ENCODE data around the gene CEACAM7.
"Not testable (repeated sequence)": the region's sequence is repeated elsewhere in the genome, so short reads cannot be mapped to it uniquely, and the experiment has no call there.

The CEACAM7 gene

DNA sequence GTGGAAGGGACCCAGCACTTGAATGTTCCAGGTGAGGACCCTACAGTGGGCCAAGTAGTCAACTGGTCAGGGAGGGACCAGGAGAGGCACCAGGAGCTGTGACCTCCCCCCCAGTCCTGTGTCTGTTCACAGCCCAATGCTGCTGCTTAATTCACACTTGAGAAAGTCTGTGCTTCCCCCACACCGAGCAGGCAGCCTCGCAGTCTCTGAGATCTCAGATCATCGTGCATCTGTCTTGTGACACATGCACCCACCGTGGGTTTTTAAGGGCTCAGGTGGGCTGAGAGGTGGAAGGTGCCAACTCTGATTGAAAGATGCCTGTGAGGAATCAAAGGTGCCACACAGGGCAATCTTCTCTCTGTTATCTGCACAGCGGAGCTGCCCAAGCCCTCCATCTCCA, 26.5 kb upstream of the CEACAM7 start:
- no peak overlapping the region for H2AFZ ChIP-seq (ENCODE audit: low read depth, low read length)
- no peaks in the 10 kb centered on the region for H3K79me2 ChIP-seq (ENCODE audit: insufficient read depth, low read length)
- peaks cover 15% of the 10 kb centered on the region for H3K27me3 ChIP-seq (ENCODE audit: insufficient read depth, low read length, poor library complexity)
- TF ChIP-seq CTCF (IDR thresholded peaks at IDR 0.05; ENCODE audit: borderline replicate concordance, extremely low read depth, low read length, poor library complexity, severe bottlenecking) (no peak), EZH2 (IDR thresholded peaks at IDR 0.05; ENCODE audit: borderline replicate concordance, low read depth, low read length, severe bottlenecking) (no peak)
- H3K4me1 ChIP-seq (ENCODE audit: insufficient read depth, low read length): no peaks in the 10 kb centered on the region
- H3K4me2 ChIP-seq (ENCODE audit: insufficient read depth, low read length): no peak overlapping the region
- no peak overlapping the region for H3K27ac ChIP-seq (ENCODE audit: low read length)
- no peaks in the 10 kb centered on the region for H3K9me3 ChIP-seq (ENCODE audit: insufficient read depth, low read length, severe bottlenecking)
- ATAC-seq (ENCODE audit: insufficient read depth, low read depth): no peak
- H3K36me3 ChIP-seq (ENCODE audit: insufficient read depth, low read length): no peaks in the 10 kb centered on the region
- no peak overlapping the region for H3K4me3 ChIP-seq (ENCODE audit: low read depth in 1 of 2, low read length in 2 of 2)
- no peak overlapping the region for H3K9ac ChIP-seq (ENCODE audit: low read depth, low read length)
- 0 out of 2 replicates have a peak, but pooled peaks cover 3% of the 10 kb centered on the region for H4K20me1 ChIP-seq (ENCODE audit: insufficient read depth, low read length)
- no peak for DNase-seq

GRCh38 chr19:41711376-41712261, 23.5 kb upstream of the CEACAM7 start:
- Histone ChIP-seq H3K9ac (ENCODE audit: low read depth, low read length) (no peak overlapping the region), H3K4me3 (ENCODE audit: low read depth in 1 of 2, low read length in 2 of 2) (no peak overlapping the region), H3K36me3 (ENCODE audit: insufficient read depth, low read length) (no peaks in the 10 kb centered on the region), H3K4me2 (ENCODE audit: insufficient read depth, low read length) (no peak overlapping the region), H3K79me2 (ENCODE audit: insufficient read depth, low read length) (no peaks in the 10 kb centered on the region), H4K20me1 (ENCODE audit: insufficient read depth, low read length) (peaks cover 3% of the 10 kb centered on the region; the same call in 1 of the 2 replicates), H3K4me1 (ENCODE audit: insufficient read depth, low read length) (no peaks in the 10 kb centered on the region), H3K27ac (ENCODE audit: low read length) (no peak overlapping the region), H3K27me3 (ENCODE audit: insufficient read depth, low read length, poor library complexity) (peaks cover 12% of the 10 kb centered on the region), H2AFZ (ENCODE audit: low read depth, low read length) (no peak overlapping the region), H3K9me3 (ENCODE audit: insufficient read depth, low read length, severe bottlenecking) (no peaks in the 10 kb centered on the region)
- TF ChIP-seq EZH2 (IDR thresholded peaks at IDR 0.05; ENCODE audit: borderline replicate concordance, low read depth, low read length, severe bottlenecking) (no peak), CTCF (IDR thresholded peaks at IDR 0.05; ENCODE audit: borderline replicate concordance, extremely low read depth, low read length, poor library complexity, severe bottlenecking) (no peak)
- no peak for DNase-seq
- no peak for ATAC-seq (ENCODE audit: insufficient read depth, low read depth)

DNA sequence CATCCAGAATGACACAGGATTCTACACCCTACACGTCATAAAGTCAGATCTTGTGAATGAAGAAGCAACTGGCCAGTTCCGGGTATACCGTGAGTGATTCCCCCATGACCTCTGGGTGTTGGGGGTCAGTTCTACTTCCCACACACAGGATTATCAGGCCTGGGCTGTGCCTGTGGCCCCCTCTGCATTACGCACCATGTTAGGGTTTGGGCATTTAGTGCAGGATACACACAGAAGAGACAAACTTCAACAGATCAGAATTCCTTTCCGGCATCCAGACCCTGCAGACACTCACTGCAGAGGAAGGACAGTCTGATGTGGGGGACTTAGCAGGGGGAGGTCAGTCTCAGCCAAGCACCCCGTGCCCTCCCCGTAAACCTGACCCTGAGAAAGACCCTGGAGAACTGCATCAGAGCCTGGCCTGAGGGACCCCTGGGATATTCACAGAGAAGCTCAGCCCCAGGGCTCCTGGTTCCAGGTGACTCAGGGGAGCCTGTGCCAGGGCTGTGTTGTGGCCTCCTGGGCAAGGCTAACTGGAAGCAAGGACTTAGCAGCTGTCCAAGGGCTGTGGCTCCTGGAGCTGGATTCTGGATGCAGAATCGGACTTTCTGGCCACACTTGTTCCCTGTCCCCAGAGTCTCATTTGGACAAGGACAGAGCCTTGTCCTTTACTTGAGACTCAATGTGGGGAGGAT, 22.0 kb upstream of the CEACAM7 start:
- no peak overlapping the region for H3K27ac ChIP-seq (ENCODE audit: low read length)

GRCh38 chr19:41709516-41709915, 21.4 kb upstream of the CEACAM7 start:
- not testable (repeated sequence) for H3K9me3 ChIP-seq (ENCODE audit: insufficient read depth, low read length, severe bottlenecking); DNase-seq; H3K4me1 ChIP-seq (ENCODE audit: insufficient read depth, low read length); H4K20me1 ChIP-seq (ENCODE audit: insufficient read depth, low read length); H3K27ac ChIP-seq (ENCODE audit: low read length); H3K4me2 ChIP-seq (ENCODE audit: insufficient read depth, low read length); H3K79me2 ChIP-seq (ENCODE audit: insufficient read depth, low read length); ATAC-seq (ENCODE audit: insufficient read depth, low read depth); H2AFZ ChIP-seq (ENCODE audit: low read depth, low read length); H3K36me3 ChIP-seq (ENCODE audit: insufficient read depth, low read length); H3K4me3 ChIP-seq (ENCODE audit: low read depth in 1 of 2, low read length in 2 of 2); H3K9ac ChIP-seq (ENCODE audit: low read depth, low read length)
- H3K27me3 ChIP-seq (ENCODE audit: insufficient read depth, low read length, poor library complexity): peaks cover 12% of the 10 kb centered on the region

More for the DNA sequence above, 22.0 kb upstream of the CEACAM7 start:
- Histone ChIP-seq H3K4me1 (ENCODE audit: insufficient read depth, low read length) (no peaks in the 10 kb centered on the region), H3K79me2 (ENCODE audit: insufficient read depth, low read length) (no peaks in the 10 kb centered on the region), H3K36me3 (ENCODE audit: insufficient read depth, low read length) (no peaks in the 10 kb centered on the region), H3K4me2 (ENCODE audit: insufficient read depth, low read length) (no peak overlapping the region), H2AFZ (ENCODE audit: low read depth, low read length) (no peak overlapping the region), H3K27me3 (ENCODE audit: insufficient read depth, low read length, poor library complexity) (peaks cover 12% of the 10 kb centered on the region), H3K4me3 (ENCODE audit: low read depth in 1 of 2, low read length in 2 of 2) (no peak overlapping the region), H3K9me3 (ENCODE audit: insufficient read depth, low read length, severe bottlenecking) (no peaks in the 10 kb centered on the region), H3K9ac (ENCODE audit: low read depth, low read length) (no peak overlapping the region), H4K20me1 (ENCODE audit: insufficient read depth, low read length) (peaks cover 6% of the 10 kb centered on the region; the same call in 1 of the 2 replicates)
- no peak for DNase-seq
- TF ChIP-seq EZH2 (IDR thresholded peaks at IDR 0.05; ENCODE audit: borderline replicate concordance, low read depth, low read length, severe bottlenecking): no peak
- no peak for ATAC-seq (ENCODE audit: insufficient read depth, low read depth)

All from DND-41 (cell line).